Hippocampal formation (tissue), 2 donors: Measurements from ENCODE around the gene CAT.

ENCODE experiments used
- DNase-seq, 2 donors: peaks; one replicate each; lab custom pipeline; 2025; lab: John Stamatoyannopoulos, UW

Gene CAT

GRCh38 chr11:34425360-34425759 is 13.4 kb upstream of the CAT start:
- no peak for DNase-seq

- DNase-seq = no peak
Measured at GRCh38 chr11:34425867-34426266, 12.9 kb upstream of the CAT start.

GRCh38 chr11:34426766-34427185 is 12.0 kb upstream of the CAT start:
- no peak for DNase-seq

GRCh38 chr11:34427186-34427805 is 11.4 kb upstream of the CAT start:
- no peak for DNase-seq

GRCh38 chr11:34431979-34432378 is 6.8 kb upstream of the CAT start:
- DNase-seq = no peak

DNA sequence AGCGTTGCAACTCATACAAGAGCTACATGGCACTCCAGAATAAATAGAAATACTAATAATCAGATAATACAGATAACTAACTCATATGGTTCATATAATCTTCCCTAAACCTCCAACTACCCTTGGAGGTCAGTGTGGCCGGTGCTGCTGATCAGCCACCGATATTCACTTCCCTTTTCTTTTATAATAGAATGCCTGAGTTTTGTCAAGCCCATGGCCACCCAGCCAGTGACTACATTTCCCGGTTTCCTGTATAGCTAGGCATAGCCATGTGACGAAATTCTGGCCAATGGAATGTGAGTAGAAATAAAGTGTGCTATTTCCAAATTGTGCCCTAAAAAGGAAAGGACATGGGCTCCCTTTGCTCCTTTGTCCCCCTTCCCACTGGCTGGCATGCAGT is 5.9 kb upstream of the CAT start:
- DNase-seq = no peak

DNA sequence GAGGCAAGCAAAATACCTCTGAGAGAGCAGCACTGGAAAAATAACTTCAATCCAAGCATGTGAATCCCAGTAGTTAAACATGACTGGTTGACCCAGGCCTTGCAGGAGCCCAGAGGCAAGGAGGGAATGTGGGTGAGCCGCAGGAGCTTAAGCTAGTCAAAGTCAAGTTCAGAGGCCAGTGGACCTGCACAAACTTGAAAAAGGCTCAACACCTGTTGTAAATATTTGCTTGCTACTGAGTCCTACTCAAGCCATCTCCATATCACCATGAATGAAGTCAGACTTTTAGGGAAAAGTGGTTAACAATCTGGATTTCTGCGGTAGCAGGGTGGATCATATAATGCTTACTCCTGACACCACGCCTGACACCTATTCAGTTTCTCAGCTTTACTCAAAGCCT is 4.8 kb upstream of the CAT start:
- no peak for DNase-seq

DNA sequence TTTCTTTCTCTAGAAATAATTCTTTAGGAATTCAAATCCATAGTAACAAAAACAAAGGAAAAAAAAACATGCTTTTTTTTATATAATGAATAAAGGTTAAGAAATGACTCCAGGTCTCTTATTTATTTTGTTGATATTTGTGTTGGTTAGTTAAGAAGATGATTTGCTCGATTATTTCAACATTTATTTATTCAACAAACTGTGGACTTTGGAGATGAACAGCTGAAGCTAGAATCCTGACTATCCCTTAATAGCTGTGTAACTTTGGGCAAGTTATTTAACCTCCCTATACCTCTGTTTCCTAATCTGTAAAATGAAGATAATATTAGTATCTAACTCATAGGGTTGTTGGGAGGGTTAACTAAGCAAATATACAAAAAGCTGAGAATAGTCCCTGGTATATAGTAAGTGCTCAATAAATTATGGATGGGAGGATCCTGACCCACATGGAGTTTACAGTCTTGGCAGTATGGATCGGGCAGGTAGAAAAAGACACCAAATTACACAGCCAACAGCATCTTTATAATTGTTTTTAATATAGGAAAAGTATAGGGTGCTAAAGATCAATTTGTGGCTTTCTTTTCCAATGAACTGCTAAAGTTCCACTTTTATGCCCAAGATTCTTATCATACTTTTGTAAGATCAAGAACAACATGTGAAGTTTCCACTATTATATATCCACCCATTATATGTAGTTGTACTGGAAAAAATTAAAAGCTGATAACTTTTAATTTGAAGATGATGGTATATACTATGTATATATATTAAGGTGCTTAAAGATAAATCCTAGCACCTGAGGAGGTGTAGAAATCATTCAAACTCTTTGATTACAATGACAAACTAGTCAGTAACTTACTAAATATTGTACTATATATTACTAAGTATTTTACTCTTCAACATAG is 1.3 kb upstream of the CAT start:
- no peak for DNase-seq

DNA sequence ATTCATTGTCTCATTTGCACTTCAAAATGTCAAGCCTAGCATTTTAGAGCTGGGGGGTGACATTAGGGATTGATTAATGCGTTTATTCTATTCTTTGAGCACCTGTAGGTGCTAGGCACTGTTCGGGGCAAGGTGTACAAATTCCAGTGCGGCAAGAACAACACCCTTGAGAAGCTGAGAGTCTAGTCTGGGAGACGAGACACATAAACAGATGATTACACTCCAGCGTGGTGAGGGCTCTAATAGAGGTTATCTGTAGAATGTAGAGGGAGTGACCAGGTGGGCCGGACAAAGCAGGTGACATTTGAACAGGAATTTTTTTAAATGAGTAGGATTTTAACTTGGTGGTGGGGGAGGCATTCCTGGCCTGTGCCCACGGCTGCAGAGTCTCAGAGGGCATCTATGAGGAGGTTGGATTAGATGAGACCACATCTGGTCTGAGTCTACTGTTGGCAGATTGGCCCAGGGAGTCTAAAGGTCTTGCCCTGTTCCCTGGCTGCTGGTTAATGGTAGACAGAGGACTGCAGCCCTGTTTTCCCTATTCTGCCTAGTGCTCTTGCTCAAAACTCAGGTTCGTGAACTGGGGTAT is 970 bp downstream of the CAT start:
- DNase-seq = no peak

DNA sequence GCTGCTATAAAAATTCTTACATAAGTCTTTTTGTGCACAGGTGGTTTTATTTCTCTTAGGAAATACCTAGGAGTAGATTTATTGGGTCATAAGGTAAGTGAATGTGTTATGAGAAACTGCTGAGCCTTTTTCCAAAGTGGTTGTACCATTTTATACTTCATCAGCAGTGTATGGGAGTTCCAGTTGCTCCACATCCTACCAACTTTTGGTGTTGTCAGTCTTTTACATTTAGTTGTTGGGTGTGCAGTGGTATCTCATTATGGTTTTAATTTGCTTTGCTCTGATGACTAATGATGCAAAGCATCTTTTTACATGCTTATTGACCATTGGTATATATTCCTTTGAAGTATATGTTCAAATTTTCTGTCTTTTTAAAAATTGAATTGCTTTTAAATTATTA is 3.1 kb downstream of the CAT start:
- DNase-seq = no peak

DNA sequence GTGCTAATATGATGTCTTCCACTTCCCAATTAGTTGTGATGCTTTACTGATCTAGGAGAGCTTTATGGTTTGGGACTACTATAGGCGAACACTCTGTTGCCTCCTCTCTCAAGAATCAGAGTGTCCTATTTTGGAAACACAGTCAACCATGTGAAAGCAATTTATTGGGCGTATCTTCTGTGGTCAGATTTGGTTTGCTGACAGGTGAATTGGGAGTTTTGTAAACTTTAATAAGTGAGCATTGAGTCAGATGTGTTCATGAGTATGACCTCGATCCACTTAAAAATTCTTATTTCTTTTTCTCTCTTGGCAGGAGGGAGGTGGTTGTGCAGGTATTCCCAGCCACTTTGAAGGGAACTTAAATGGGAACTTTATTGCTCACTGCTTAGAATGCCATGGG is 4.4 kb downstream of the CAT start:
- DNase-seq = no peak

DNA sequence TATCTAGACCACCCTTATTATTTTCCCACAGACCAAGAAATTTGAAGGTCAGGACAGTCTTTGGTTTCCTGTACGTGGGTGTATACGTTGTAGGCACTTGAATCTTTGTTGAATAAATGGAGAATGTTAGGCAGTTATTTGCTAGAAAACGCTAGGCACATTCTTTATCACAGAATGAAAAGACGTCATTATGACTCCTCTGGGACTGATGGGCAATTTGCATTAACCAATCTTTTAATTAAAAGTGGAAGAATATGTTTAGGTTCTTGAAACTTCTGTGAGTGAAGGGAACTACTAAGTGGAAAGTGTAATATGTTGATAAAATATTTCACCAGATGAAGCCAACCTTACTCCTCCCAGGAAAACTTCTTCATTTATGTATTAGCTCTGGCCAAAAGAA is 5.7 kb downstream of the CAT start:
- DNase-seq = no peak

GRCh38 chr11:34445956-34446355 is 7.2 kb downstream of the CAT start:
- DNase-seq = no peak

DNA sequence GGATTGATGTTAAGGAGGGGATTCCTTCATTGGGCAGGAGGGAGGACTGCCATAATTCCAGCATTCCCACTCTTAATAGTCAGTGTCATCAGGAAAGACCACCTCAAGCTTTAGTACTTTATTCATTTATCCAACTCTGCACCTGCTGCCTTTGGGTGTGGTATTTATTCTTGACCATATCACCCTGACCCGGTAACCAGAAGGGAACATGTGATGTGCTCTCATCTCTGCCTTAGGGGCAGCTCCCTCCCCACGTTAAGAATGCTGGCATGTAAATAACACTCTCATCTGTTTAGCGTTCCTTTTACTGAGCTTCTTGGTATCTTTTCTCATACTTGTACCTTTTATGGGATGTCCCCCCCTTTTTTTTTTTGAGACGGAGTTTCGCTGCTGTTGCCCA is 7.7 kb downstream of the CAT start:
- DNase-seq = no peak

GRCh38 chr11:34447044-34447443 is 8.3 kb downstream of the CAT start:
- no peak for DNase-seq

DNA sequence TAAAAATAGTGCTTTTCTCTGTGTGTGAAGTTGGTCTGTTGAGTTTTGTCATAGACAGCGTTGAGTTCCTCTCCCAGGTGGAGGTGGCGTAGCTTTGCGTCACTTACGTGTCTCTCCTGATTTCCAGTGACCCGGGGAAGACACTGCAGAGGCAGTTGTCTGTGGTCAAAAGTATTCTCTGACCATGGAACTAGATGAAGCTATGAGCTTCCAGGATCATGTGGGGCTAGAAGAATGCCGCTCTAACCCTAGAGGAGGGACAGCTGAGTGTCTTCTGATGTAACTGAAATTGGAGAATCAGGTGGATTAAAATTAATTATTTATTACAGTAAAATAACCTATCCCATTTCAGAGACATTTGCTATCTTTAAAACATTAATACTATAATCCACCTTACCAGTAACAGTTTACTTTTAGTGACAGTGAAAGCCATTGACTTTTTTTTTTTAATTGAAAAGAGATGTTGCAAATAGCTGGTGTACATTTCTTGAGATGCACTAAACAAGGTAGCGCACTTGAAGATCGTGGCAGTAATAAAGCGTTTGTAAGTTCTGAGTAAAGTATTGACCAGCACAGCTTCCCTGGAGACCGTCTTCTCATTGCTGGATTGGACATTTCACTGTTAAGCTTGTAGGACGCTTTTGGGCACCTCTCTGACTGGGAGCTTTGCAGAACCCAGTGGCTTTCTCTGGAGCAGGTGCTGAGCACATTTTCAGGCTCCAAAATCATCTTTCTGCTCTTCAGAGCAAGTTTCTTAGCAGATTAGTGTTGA is 9.7 kb downstream of the CAT start:
- no peak for DNase-seq

GRCh38 chr11:34449013-34449412 is 10.3 kb downstream of the CAT start:
- DNase-seq = no peak

- no peak for DNase-seq
Measured at GRCh38 chr11:34451053-34451452, 12.3 kb downstream of the CAT start.

DNA sequence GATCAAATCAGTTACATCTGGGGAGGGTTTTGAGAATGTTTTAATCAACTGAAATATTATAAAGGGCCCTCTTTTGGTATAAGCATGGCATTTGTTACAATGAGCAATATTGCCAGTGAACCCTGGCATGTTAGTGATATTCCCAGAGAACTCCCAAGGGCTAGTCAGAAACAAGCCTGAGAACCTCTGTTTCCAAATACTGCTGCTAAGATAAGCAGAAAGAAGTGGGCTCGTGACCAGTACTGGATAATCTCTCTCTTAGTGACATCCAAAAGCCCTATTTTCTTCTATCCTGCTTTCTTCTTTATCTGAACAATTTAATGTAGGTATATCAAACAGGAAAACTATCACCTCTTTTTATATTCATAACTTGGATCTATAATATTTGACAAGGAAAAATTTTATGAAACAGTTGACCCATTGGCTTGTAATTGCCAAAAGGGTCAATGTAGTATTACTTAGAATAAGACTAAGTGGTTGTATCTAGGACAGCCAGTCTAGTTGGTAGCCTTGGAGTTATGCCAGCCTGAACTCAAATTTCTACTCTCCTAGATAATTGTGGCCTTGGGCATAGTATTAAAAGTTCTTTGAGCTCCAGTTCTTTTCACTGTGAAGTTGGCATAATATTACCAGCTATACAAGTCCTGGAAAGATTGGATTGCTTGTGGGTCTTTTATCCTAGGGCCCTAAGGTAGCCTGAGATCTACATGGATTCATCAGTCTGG is 15.7 kb downstream of the CAT start:
- no peak for DNase-seq

DNA sequence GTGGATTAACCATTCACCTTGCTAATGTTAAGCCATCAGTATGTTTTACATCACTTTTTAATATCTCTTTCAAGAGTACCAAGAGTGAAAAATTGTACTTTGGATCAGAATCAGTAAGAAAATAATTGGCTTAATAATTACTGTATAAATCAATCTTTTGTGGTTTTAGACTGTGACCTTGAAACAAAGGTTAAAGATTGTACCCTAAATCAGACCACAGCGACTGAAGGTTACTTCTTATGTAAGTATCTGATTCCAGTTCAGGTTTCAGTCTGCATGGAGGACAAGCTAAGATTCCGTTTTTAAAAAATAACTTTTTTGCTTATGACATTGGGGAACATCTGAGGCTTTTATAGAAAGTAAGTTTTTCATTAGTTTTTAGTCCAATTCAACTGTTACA is 18.9 kb downstream of the CAT start:
- DNase-seq = no peak

DNA sequence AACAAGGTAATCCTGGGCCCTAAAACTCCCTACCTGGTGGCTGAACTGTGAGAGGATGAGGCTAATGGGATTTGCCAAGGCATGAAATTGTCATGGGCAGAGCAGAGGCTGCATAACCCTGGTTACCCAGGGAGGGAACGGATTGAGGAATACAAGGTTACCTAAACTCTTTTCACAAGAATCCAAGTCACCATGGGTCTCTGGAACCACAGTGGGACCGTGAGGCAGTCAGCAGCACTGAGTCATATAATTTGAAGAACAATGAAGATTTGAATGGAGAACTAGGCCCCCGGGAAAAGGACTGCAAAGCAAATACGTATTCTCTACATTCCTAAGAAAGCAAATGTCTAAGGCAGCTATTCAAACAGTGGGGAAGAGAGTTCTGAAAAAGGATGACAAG is 19.8 kb downstream of the CAT start:
- no peak for DNase-seq
